Heart right ventricle (tissue), 16 donors: Measurements from ENCODE around the gene TMEM62. TPM values are rescaled to one million over a fixed set of nuclear protein-coding genes. Genes with fewer than 3 reads are reported as not detected.

Source experiments
- ATAC-seq, 8 donors: fragments of 200-7000 bp; cut with Tn5 transposase; one replicate each; pipeline ENCODE4 v1.9.1; 2020; ENCODE audit warnings: mild to moderate bottlenecking in 8 of 8, moderate library complexity in 8 of 8, moderate number of reproducible peaks in 1 of 8
- DNase-seq, 2 donors: peaks; one replicate each; pipeline ENCODE4 v3.0.0-alpha.2; 2020
- H3K27ac ChIP-seq, 10 donors: fragments of 200-600 bp; sonication (generic) in 2 of 10; one replicate each; pipeline versions ENCODE4 v1.5.0 to v1.8.0; 2020 to 2022; ENCODE audit warnings: mild to moderate bottlenecking in 3 of 10
- H3K27me3 ChIP-seq, 7 donors: fragments of 200-600 bp; one replicate each; pipeline ENCODE4 v1.8.0; 2021 to 2022; ENCODE audit warnings: mild to moderate bottlenecking in 2 of 7
- H3K36me3 ChIP-seq, 9 donors: fragments of 200-600 bp; sonication (generic) in 1 of 9; one replicate each; pipeline versions ENCODE4 v1.5.0 to v1.8.0; 2020 to 2022; ENCODE audit warnings: mild to moderate bottlenecking in 2 of 9
- H3K4me1 ChIP-seq, 9 donors: fragments of 200-600 bp; sonication (generic) in 1 of 9; one replicate each; pipeline versions ENCODE4 v1.5.0 to v1.8.0; 2020 to 2022; ENCODE audit warnings: mild to moderate bottlenecking in 4 of 9
- H3K4me3 ChIP-seq, 10 donors: fragments of 200-600 bp; sonication (generic) in 2 of 10; one replicate each; pipeline versions ENCODE4 v1.5.0 to v1.8.0; 2020 to 2022; ENCODE audit warnings: mild to moderate bottlenecking in 7 of 10, moderate library complexity in 2 of 10
- H3K9me3 ChIP-seq, 11 donors: fragments of 200-600 bp in 10 of 11; sonication (generic) in 2 of 11; one replicate each; pipeline versions ENCODE4 v1.5.0 to v1.8.0; 2013 to 2022; ENCODE audit warnings: mild to moderate bottlenecking in 2 of 11, control low read depth in 1 of 11, moderate library complexity in 1 of 11
- WGBS, 2 donors: extraction: QIAGEN DNeasy Blood & Tissue Kit; methylation state at CpG; one replicate each; pipeline ENCODE4 v1.1.7; 2013; ENCODE audit warnings: inconsistent platforms in 1 of 2; 5-methylcytosine and 5-hydroxymethylcytosine counted together
- intact Hi-C, 10 donors: fragments of 100-400 bp; cut with DNase I; formaldehyde crosslinking; loops; one replicate each; pipeline versions ENCODE4 v1.11.1 to v1.14.2; 2022
- polyA plus RNA-seq, 2 donors: library from polyadenylated mRNA; stranded (reverse); fragments of 200-250 nt; gene quantifications; one replicate each; pipeline ENCODE4 v1.2.3, GENCODE V29; 2013
- total RNA-seq, 10 donors: library from RNA; stranded (reverse); fragmentation: NEBNext Ultra II Directional in 3 of 10; extraction: Animal tissue kit (Norgen Biotek cat#: 25700) in 3 of 10; gene quantifications; one replicate each; pipeline versions ENCODE4 v1.2.1 to v1.2.4, GENCODE V29; 2021 to 2023
- TF ChIP-seq, protein P1 (sequence below), 9 donors: fragments of 200-600 bp; sonication (generic) in 2 of 9; IDR thresholded peaks; one replicate each; pipeline versions ENCODE4 v1.5.0 to v1.8.0; 2021 to 2022; ENCODE audit warnings: antibody characterized with exemption in 9 of 9, mild to moderate bottlenecking in 5 of 9, moderate library complexity in 1 of 9
- donor health status: Arrhythmogenic right ventricular cardiomyopathy.
- donor health status: ischemic (EF 13 %, LVEDD 7.1; RV severe dilation, severe dysfunction).
- donor health status: healthy with polysubstance abuse.
- donor health status: DM: no; HTN: yes; CAD: no.
- donor health status: DM: no; HTN: no; CAD: no.
- donor health status: ischemic (EF 25% LVEDD 6.9; RV normal size, moderate dysfunction).
- donor health status: ischemic (EF 25% LVEDD 5.7; RV mildly dilated, moderate dysfunction).
- donor health status: healthy.
- donor health status: DM: yes; HTN: yes; CAD: no.
- donor health status: Ischemic cardiomyopathy.
- donor health status: ischemic (EF 35%, LVEDD 5.7; RV mildly dilated, moderate dysfunction).
- donor health status: nonischemic (EF 11% LVEDD 7.7; RV severe dilation, severe dysfunction).
- donor health status: DM: yes; HTN: yes; CAD: no.
- donor health status: PGD.
- donor health status: ischemic (EF 29% LVEDD 5.4; RV normal size, mild dysfunction).
- donor health status: nonischemic (EF 23%, LVEDD 6.1; RV moderate dilation, normal function).

The TMEM62 gene
- total and polyA plus RNA-seq, 12 donors = 7.6 to 13.9 (median 11.7) TPM

DNA sequence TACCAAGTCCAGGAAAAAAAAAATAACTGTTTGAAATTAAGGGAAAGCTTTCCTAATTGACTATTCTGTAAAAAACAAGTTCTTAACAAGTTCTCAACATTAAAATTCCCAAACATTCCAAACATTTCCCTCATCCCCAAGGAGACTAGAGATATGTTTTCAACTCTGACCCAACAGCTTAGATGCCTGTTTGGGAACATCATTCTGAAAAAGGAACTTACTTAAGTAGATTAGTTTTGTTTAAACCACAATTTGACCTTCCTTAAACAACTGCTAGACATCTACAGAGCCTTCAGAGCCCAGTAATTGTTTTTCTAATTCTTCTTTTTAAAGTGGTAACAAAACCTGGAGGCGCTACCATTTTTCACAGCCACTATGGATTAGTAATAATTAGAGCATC lies 40.4 kb upstream of the TMEM62 start:
- no peaks in the 10 kb centered on the region for H3K9me3 ChIP-seq
- WGBS, 2 donors = 82 to 92% methylated on average over 1 of the region's 1 CpG
- peak overlapping the region in 1 of 10 donors; percentile 27 for H3K27ac ChIP-seq
- DNase-seq = no peak
- H3K4me3 ChIP-seq = no peak overlapping the region
- peaks cover 0 to 43% (median 17%) of the 10 kb centered on the region in 9 donors for H3K4me1 ChIP-seq
- H3K36me3 ChIP-seq = peaks cover 0 to 22% (median 3%) of the 10 kb centered on the region in 9 donors
- H3K27me3 ChIP-seq = no peaks in the 10 kb centered on the region
- TF ChIP-seq, protein P1, sequence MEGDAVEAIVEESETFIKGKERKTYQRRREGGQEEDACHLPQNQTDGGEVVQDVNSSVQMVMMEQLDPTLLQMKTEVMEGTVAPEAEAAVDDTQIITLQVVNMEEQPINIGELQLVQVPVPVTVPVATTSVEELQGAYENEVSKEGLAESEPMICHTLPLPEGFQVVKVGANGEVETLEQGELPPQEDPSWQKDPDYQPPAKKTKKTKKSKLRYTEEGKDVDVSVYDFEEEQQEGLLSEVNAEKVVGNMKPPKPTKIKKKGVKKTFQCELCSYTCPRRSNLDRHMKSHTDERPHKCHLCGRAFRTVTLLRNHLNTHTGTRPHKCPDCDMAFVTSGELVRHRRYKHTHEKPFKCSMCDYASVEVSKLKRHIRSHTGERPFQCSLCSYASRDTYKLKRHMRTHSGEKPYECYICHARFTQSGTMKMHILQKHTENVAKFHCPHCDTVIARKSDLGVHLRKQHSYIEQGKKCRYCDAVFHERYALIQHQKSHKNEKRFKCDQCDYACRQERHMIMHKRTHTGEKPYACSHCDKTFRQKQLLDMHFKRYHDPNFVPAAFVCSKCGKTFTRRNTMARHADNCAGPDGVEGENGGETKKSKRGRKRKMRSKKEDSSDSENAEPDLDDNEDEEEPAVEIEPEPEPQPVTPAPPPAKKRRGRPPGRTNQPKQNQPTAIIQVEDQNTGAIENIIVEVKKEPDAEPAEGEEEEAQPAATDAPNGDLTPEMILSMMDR (IDR thresholded peaks at IDR 0.05) = no peak
- ATAC-seq = peak in 3 of 8 donors; percentile 24 to 34 (median 27)
- intact Hi-C loops = no loop called here

DNA sequence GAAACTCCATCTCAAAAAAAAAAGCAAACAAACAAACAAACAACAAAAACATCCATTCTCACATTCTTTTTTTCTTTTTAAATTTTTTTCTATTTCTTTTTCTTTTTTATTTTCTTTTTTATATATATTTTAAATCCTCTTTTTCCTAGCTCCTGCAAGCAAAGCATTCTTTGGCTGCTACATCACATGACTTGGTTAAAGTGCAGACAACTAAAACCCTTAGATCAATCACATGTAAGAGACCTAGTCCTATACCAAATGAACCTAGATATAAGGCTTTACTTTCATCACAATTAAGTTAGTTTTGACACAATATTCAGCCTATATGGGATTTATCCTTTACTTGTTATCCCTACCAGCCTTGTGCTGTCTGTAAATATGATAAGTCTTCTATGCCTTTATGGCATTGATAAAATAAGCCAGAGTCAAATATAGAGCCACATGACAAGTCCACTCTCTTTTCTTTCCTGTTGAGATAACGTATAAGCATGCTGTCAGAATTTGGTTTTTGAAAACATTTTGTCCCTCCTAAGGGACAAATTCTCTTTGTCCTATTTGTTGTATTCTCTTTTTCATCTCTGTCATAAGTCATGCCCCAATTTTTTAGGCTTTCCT lies 38.9 kb upstream of the TMEM62 start:
- peak overlapping the region in 1 of 10 donors; percentile 1 for H3K27ac ChIP-seq
- 47 to 52% methylated on average over 1 of the region's 1 CpG for WGBS, 2 donors
- TF ChIP-seq, protein P1 (IDR thresholded peaks at IDR 0.05) = no peak

DNA sequence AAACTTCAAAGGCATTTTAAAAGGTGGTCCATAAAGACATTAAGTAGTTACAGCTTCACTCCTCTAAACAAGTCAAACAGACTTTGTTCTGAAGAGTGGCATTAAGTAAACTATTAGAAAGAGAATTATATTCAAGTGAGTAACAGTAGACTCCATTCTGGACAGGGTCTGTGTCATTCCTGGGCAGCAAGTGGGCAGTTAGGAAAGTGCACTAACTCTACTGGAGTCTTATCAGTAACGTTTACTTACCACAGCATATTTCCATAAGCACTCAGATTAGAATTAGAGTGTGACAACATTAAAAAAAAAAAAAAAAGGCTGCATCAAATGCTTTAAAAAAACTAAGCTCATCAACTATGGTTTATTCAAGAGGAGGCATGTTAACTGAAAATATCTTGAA lies 38.1 kb upstream of the TMEM62 start:
- Histone ChIP-seq H3K4me3 (no peak overlapping the region), H3K9me3 (no peaks in the 10 kb centered on the region), H3K27me3 (no peaks in the 10 kb centered on the region), H3K4me1 (peaks cover 0 to 43% (median 17%) of the 10 kb centered on the region in 9 donors), H3K27ac (no peak overlapping the region), H3K36me3 (peaks cover 0 to 29% (median 0%) of the 10 kb centered on the region in 9 donors)
- ATAC-seq (peak in 1 of 8 donors; percentile 52), DNase-seq (no peak)
- intact Hi-C loops = no loop called here
- TF ChIP-seq, protein P1 (IDR thresholded peaks at IDR 0.05) = no peak
- 9 to 20% methylated on average over 1 of the region's 1 CpG for WGBS, 2 donors

More for the DNA sequence above, 38.9 kb upstream of the TMEM62 start:
- no peak for DNase-seq
- Histone ChIP-seq H3K27me3 (no peaks in the 10 kb centered on the region), H3K4me3 (no peak overlapping the region), H3K36me3 (peaks cover 0 to 25% (median 2%) of the 10 kb centered on the region in 9 donors), H3K9me3 (no peaks in the 10 kb centered on the region), H3K4me1 (peaks cover 0 to 43% (median 17%) of the 10 kb centered on the region in 9 donors)
- intact Hi-C loops = no loop called here
- no peak for ATAC-seq

DNA sequence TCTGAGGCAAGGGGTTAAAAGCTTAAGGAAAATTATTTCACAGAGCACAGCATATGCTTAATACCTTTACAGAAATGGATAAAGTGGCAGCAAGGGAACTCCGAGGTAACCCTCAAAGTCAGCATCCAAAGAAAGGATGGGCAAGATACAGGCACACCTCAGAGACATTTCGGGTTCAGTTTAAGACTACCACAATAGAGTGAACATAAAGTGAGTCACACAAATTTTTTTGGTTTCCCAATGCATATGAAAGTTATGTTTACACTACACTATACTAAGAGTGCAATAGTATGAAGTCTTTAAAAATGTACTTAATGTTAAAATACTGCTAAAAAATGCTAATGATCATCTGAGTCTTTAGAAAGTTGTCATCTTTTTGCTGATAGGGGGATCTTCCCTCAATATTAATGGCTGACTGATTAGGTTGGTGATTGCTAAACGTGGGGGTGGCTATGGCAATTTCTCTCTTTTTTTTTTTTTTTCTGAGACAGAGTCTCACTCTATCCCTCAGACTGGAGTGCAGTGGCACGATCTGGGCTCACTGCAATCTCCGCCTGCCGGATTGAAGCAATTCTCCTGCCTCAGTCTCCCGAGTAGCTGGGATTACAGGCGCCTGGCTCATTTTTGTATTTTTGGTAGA lies 37.6 kb upstream of the TMEM62 start:
- Histone ChIP-seq H3K36me3 (peaks cover 0 to 35% (median 0%) of the 10 kb centered on the region in 9 donors), H3K9me3 (no peaks in the 10 kb centered on the region), H3K27ac (no peak overlapping the region), H3K4me1 (peaks cover 0 to 43% (median 17%) of the 10 kb centered on the region in 9 donors), H3K4me3 (no peak overlapping the region), H3K27me3 (no peaks in the 10 kb centered on the region)
- DNase-seq (no peak), ATAC-seq (no peak)
- TF ChIP-seq, protein P1 (IDR thresholded peaks at IDR 0.05) = no peak
- intact Hi-C loops = no loop called here
- 92 to 93% methylated on average over 8 of the region's 8 CpGs for WGBS, 2 donors
